Naive thymus-derived CD4-positive, alpha-beta T cell (primary cell): ENCODE data around the gene FCRLA. TPM values are rescaled to one million over a fixed set of nuclear protein-coding genes. Genes with fewer than 3 reads are reported as not detected.
"Not testable (repeated sequence)": the region's sequence is repeated elsewhere in the genome, so short reads cannot be mapped to it uniquely, and the experiment has no call there.

Experiments
- ATAC-seq: fragments of 150-1000 bp; cut with Tn5 transposase; 2 replicates; pipeline ENCODE4 v1.10.0; 2021; ENCODE audit warnings: mild to moderate bottlenecking, moderate library complexity
- CTCF ChIA-PET: fragments of 350-600 bp; sonication (Branson Sonifier 250); formaldehyde crosslinking; loops from one replicate; lab custom pipeline; 2021; ENCODE audit warnings: antibody characterized with exemption; lab: Charles Lee
- POLR2A ChIA-PET: fragments of 350-600 bp; sonication (Branson Sonifier 250); formaldehyde crosslinking; loops from one replicate; lab custom pipeline; 2021; ENCODE audit warnings: antibody characterized with exemption, inconsistent platforms; lab: Charles Lee
- DNase-seq, 9 donors: peaks; one replicate each; pipeline versions ENCODE4 v3.0.0 to v3.0.0-alpha.2; 2020 to 2022; ENCODE audit warnings: mixed read lengths in 1 of 9
- H3K27ac ChIP-seq: one replicate; pipeline ENCODE4 v1.7.0; 2013; ENCODE audit warnings: mild to moderate bottlenecking, low read depth, low read length, moderate library complexity
- H3K27me3 ChIP-seq, 2 donors: one replicate each; pipeline ENCODE4 v1.7.0; 2013; ENCODE audit warnings: low read length in 2 of 2, mild to moderate bottlenecking in 2 of 2, moderate library complexity in 2 of 2; ENCODE audit not compliant: control insufficient read depth in 2 of 2, insufficient read depth in 2 of 2
- H3K36me3 ChIP-seq, 3 experiments: 1 replicate in 2 of 3; 2 replicates in 1 of 3; pipeline ENCODE4 v1.7.0; 2013; ENCODE audit warnings: low read length in 3 of 3, mild to moderate bottlenecking in 3 of 3, moderate library complexity in 1 of 3; ENCODE audit not compliant: insufficient read depth in 3 of 3, control insufficient read depth in 2 of 3
- H3K4me1 ChIP-seq, 2 donors: one replicate each; pipeline ENCODE4 v1.7.0; 2013; ENCODE audit warnings: low read length in 2 of 2, mild to moderate bottlenecking in 2 of 2, moderate library complexity in 1 of 2; ENCODE audit not compliant: control insufficient read depth in 2 of 2, insufficient read depth in 2 of 2
- H3K4me3 ChIP-seq: 2 replicates; pipeline ENCODE4 v1.7.0; 2013; ENCODE audit warnings: mild to moderate bottlenecking, low read length
- H3K9me3 ChIP-seq, 3 experiments: 1 replicate in 2 of 3; 2 replicates in 1 of 3; pipeline ENCODE4 v1.7.0; 2013; ENCODE audit warnings: low read length in 3 of 3; ENCODE audit not compliant: control insufficient read depth in 2 of 3
- H3K27ac Mint-ChIP-seq, 9 donors: one replicate each; pipeline ENCODE4 v1.8.0; 2020 to 2022; ENCODE audit warnings: mixed read lengths in 9 of 9, mild to moderate bottlenecking in 8 of 9, moderate library complexity in 5 of 9, inconsistent platforms in 2 of 9
- H3K27me3 Mint-ChIP-seq, 5 donors: one replicate each; pipeline ENCODE4 v1.8.0; 2021 to 2022; ENCODE audit warnings: mixed read lengths in 5 of 5, mild to moderate bottlenecking in 1 of 5
- H3K36me3 Mint-ChIP-seq, 5 donors: one replicate each; pipeline ENCODE4 v1.8.0; 2020 to 2022; ENCODE audit warnings: mixed read lengths in 5 of 5, mild to moderate bottlenecking in 3 of 5, inconsistent platforms in 1 of 5
- H3K4me1 Mint-ChIP-seq, 7 donors: one replicate each; pipeline ENCODE4 v1.8.0; 2020 to 2022; ENCODE audit warnings: mixed read lengths in 7 of 7, mild to moderate bottlenecking in 3 of 7, inconsistent platforms in 1 of 7
- H3K4me3 Mint-ChIP-seq, 10 donors: one replicate each; pipeline ENCODE4 v1.8.0; 2020 to 2022; ENCODE audit warnings: mild to moderate bottlenecking in 10 of 10, mixed read lengths in 10 of 10, moderate library complexity in 6 of 10, inconsistent platforms in 2 of 10
- H3K9me3 Mint-ChIP-seq, 11 donors: one replicate each; pipeline ENCODE4 v1.8.0; 2020 to 2022; ENCODE audit warnings: mixed read lengths in 11 of 11, mild to moderate bottlenecking in 4 of 11, inconsistent platforms in 1 of 11, moderate library complexity in 1 of 11
- intact Hi-C, 2 donors: fragments of 100-400 bp; cut with micrococcal nuclease; formaldehyde crosslinking; loops; one replicate each; pipeline ENCODE4 v1.15.1; 2023
- polyA plus RNA-seq, 2 donors: library from polyadenylated mRNA; unstranded; fragments of 300-500 nt; fragmentation: Illumina TruSeq; gene quantifications; one replicate each; pipeline ENCODE4 v1.2.3, GENCODE V29; 2021
- total RNA-seq, 6 experiments: library from RNA in 5 of 6; stranded (reverse) in 5 of 6; gene quantifications; 1 replicate in 5 of 6; 2 replicates in 1 of 6; pipeline ENCODE4 v1.2.3 and lab custom pipeline; 2021 to 2026

The FCRLA gene
- 1 to 10 TPM in 1 of 5 experiments, under 1 TPM in 3, not detected in 1; 0.32 to 1.8 (median 0.53) TPM for total RNA-seq
- under 1 TPM; 0.56 to 0.59 TPM for polyA plus RNA-seq
- not detected for total RNA-seq (lab: John Stamatoyannopoulos, UW)

- POLR2A ChIA-PET = no interaction called here
- CTCF ChIA-PET = interaction anchor here (0.6 kb wide), 1 partner anchor 8 kb away, joined by 4 read pairs; no protein-coding TSS in a partner anchor
- no peak within 1 kb of the TSS for H3K4me3 Mint-ChIP-seq
- no peaks in the 10 kb centered on the region for H3K9me3 ChIP-seq
- no peaks in the 10 kb centered on the region for H3K4me1 ChIP-seq
- intact Hi-C loops = no loop called here
- ATAC-seq (peak; percentile 24), DNase-seq (no peak)
- H3K27me3 Mint-ChIP-seq = peaks cover 0 to 24% (median 6%) of the 10 kb centered on the region in 5 donors
- H3K4me3 ChIP-seq = no peak within 1 kb of the TSS
- no peaks in the 10 kb centered on the region for H3K9me3 Mint-ChIP-seq
- H3K36me3 Mint-ChIP-seq = no peaks in the 10 kb centered on the region
- no peaks in the 10 kb centered on the region for H3K27me3 ChIP-seq
- no peak within 1 kb of the TSS for H3K27ac ChIP-seq
- H3K4me1 Mint-ChIP-seq = peaks cover 0 to 6% (median 0%) of the 10 kb centered on the region in 7 donors
- H3K36me3 ChIP-seq = no peaks in the 10 kb centered on the region
- H3K27ac Mint-ChIP-seq = no peak within 1 kb of the TSS
Observed at GRCh38 chr1:161706482-161707347, at the start of gene FCRLA. TSS of gene FCRLA (plus strand) at chr1:161707229. CDS start at chr1:161707265, 36 bp downstream.

- H3K27me3 Mint-ChIP-seq, H3K27ac ChIP-seq, POLR2A ChIA-PET, intact Hi-C loops, H3K27ac Mint-ChIP-seq, H3K36me3 Mint-ChIP-seq, H3K4me1 ChIP-seq, H3K4me3 ChIP-seq, H3K9me3 ChIP-seq, CTCF ChIA-PET, H3K4me1 Mint-ChIP-seq, H3K27me3 ChIP-seq, H3K36me3 ChIP-seq, DNase-seq, H3K4me3 Mint-ChIP-seq, H3K9me3 Mint-ChIP-seq: not testable (repeated sequence)
- peak; percentile 55 for ATAC-seq
Observed at GRCh38 chr1:161658524-161658923, 48.5 kb upstream of the FCRLA start.

- H3K27ac Mint-ChIP-seq, H3K27ac ChIP-seq, H3K36me3 Mint-ChIP-seq, intact Hi-C loops, POLR2A ChIA-PET, H3K27me3 ChIP-seq, H3K27me3 Mint-ChIP-seq, H3K36me3 ChIP-seq, H3K4me3 Mint-ChIP-seq, H3K9me3 Mint-ChIP-seq, H3K9me3 ChIP-seq, CTCF ChIA-PET, H3K4me1 ChIP-seq, DNase-seq, H3K4me3 ChIP-seq, H3K4me1 Mint-ChIP-seq: not testable (repeated sequence)
- ATAC-seq = peak; percentile 78
Observed at GRCh38 chr1:161661660-161662311, 45.2 kb upstream of the FCRLA start.

GRCh38 chr1:161662684-161663339 is 44.2 kb upstream of the FCRLA start, which contains the start of gene FCGR2B:
TSS of gene FCGR2B (plus strand) at chr1:161663143. CDS start at chr1:161663242, 99 bp downstream.
- H3K36me3 ChIP-seq, H3K4me3 Mint-ChIP-seq, H3K9me3 ChIP-seq, H3K27ac ChIP-seq, H3K9me3 Mint-ChIP-seq, H3K27me3 Mint-ChIP-seq, H3K4me3 ChIP-seq, H3K4me1 ChIP-seq, intact Hi-C loops, ATAC-seq, DNase-seq, CTCF ChIA-PET, H3K27me3 ChIP-seq, H3K36me3 Mint-ChIP-seq, POLR2A ChIA-PET, H3K27ac Mint-ChIP-seq, H3K4me1 Mint-ChIP-seq: not testable (repeated sequence)

- H3K27me3 ChIP-seq, CTCF ChIA-PET, H3K4me3 Mint-ChIP-seq, DNase-seq, H3K9me3 ChIP-seq, H3K9me3 Mint-ChIP-seq, H3K27me3 Mint-ChIP-seq, H3K4me1 Mint-ChIP-seq, ATAC-seq, H3K36me3 Mint-ChIP-seq, H3K27ac ChIP-seq, H3K36me3 ChIP-seq, POLR2A ChIA-PET, intact Hi-C loops, H3K4me1 ChIP-seq, H3K4me3 ChIP-seq, H3K27ac Mint-ChIP-seq: not testable (repeated sequence)
Observed at GRCh38 chr1:161663569-161663968, 43.5 kb upstream of the FCRLA start.

- H3K27ac Mint-ChIP-seq, H3K27me3 Mint-ChIP-seq, H3K36me3 Mint-ChIP-seq, H3K4me1 ChIP-seq, intact Hi-C loops, H3K27me3 ChIP-seq, H3K27ac ChIP-seq, H3K36me3 ChIP-seq, H3K4me3 Mint-ChIP-seq, POLR2A ChIA-PET, H3K9me3 ChIP-seq, H3K4me3 ChIP-seq, ATAC-seq, H3K9me3 Mint-ChIP-seq, CTCF ChIA-PET, H3K4me1 Mint-ChIP-seq, DNase-seq: not testable (repeated sequence)
Observed at GRCh38 chr1:161664689-161665088, 42.3 kb upstream of the FCRLA start.
